ENCODE measurements around the gene PUSL1. TPM values are rescaled to one million over a fixed set of nuclear protein-coding genes. Genes with fewer than 3 reads are reported as not detected.

The PUSL1 gene
- total and polyA plus RNA-seq, 2 of the 4 experiments (the other 2 are of a cell fraction) = 10.9 to 33.0 TPM

- Histone ChIP-seq H2AK9ac (replicated peaks; ENCODE audit: low read depth, low read length, poor library complexity) (no peak overlapping the region), H3K36me3 (ENCODE audit: control insufficient read depth, insufficient read depth, low read length) (peaks cover 39% of the 10 kb centered on the region), H2AFZ (replicated peaks; ENCODE audit: low read length, poor library complexity) (peak overlapping the region; percentile 8), H3K4ac (ENCODE audit: low read depth, low read length) (no peak overlapping the region), H4K20me1 (ENCODE audit: insufficient read depth, low read length) (peaks cover 60% of the 10 kb centered on the region), H3K27me3 (ENCODE audit: control insufficient read depth, insufficient read depth, low read length) (no peaks in the 10 kb centered on the region), H3K9me3 (ENCODE audit: control insufficient read depth, insufficient read depth, low read length) (no peaks in the 10 kb centered on the region), H2AK5ac (ENCODE audit: low read depth, low read length) (0 out of 2 replicates have a peak overlapping the region, but pooled peaks have one; percentile 7), H4K91ac (ENCODE audit: insufficient read depth, low read depth, low read length) (no peak overlapping the region), H2BK5ac (ENCODE audit: low read depth, low read length, poor library complexity, severe bottlenecking) (no peak overlapping the region), H3K4me2 (ENCODE audit: low read depth, low read length) (no peak overlapping the region), H3K23ac (ENCODE audit: low read depth, low read length) (peak overlapping the region; percentile 56; the same call in 1 of the 2 replicates), H4K8ac (ENCODE audit: low read depth in 2 of 2, low read length in 2 of 2) (no peak overlapping the region), H3K18ac (ENCODE audit: low read depth, low read length) (no peak overlapping the region), H2BK20ac (ENCODE audit: low read depth, low read length) (no peak overlapping the region), H3K9me1 (ENCODE audit: insufficient read depth, low read length) (no peaks in the 10 kb centered on the region), H3K79me1 (ENCODE audit: low read depth in 1 of 2, low read length in 2 of 2) (peaks cover 8 to 29% of the 10 kb centered on the region in 2 experiments; a peak in 3 of 4 replicates), H2BK15ac (ENCODE audit: low read depth, low read length) (no peak overlapping the region), H3K4me1 (ENCODE audit: control insufficient read depth, insufficient read depth, low read length) (peaks cover 21% of the 10 kb centered on the region), H3K9ac (ENCODE audit: low read depth, low read length) (no peak overlapping the region), H3K56ac (ENCODE audit: extremely low read depth, insufficient read depth, low read length) (no peak overlapping the region), H3K14ac (replicated peaks; ENCODE audit: low read depth, low read length) (no peak overlapping the region), H3K4me3 (ENCODE audit: insufficient read depth, low read depth, low read length) (no peak overlapping the region), H3K27ac (ENCODE audit: insufficient read depth, low read length) (peak overlapping the region; percentile 0; the same call in 1 of the 2 replicates), H4K5ac (ENCODE audit: low read depth, low read length) (0 out of 2 replicates have a peak overlapping the region, but pooled peaks have one; percentile 20), H2BK120ac (ENCODE audit: low read depth, low read length) (no peak overlapping the region)
- intact Hi-C loops (cut with micrococcal nuclease) (no loop called here), in situ Hi-C loops (cut with MboI; ENCODE audit: low sequenced_read_pairs) (no loop called here), dilution Hi-C loops (cut with HindIII; ENCODE audit: low sequenced_read_pairs, unreplicated experiment) (no loop called here)
- no CpG with 5 or more reads among the region's 5 CpGs for WGBS, 2 experiments (ENCODE audit: extremely low coverage in 2 of 2, insufficient read length in 1 of 2)
- ChIA-PET POLR2A (ENCODE audit: unreplicated experiment) (no interaction called here), CTCF (no interaction called here)
- DNase-seq = no peak
- ATAC-seq (ENCODE audit: low read depth) = no peak
- TSS peak; percentile 82 for BruUV-seq (replicated peaks)
- TF ChIP-seq MAZ (IDR thresholded peaks at IDR 0.05; ENCODE audit: borderline replicate concordance, low read depth, low read length) (no peak), RAD21 (IDR thresholded peaks at IDR 0.05; ENCODE audit: low read length) (no peak)
These were observed 44.5 kb downstream of the PUSL1 start for GRCh38 chr1:1352786-1353388.
